Vagina (tissue), 2 donors: ENCODE measurements around the gene C2orf68.

Experiments
- CTCF ChIP-seq, 3 experiments: fragments of 450-650 bp in 2 of 3; fragments of 200-600 bp in 1 of 3; sonication (generic) in 1 of 3; IDR thresholded peaks; one replicate each; pipeline ENCODE4 v1.5.1; 2017 to 2019; ENCODE audit warnings: antibody characterized with exemption in 3 of 3, mild to moderate bottlenecking in 2 of 3, moderate library complexity in 2 of 3
- POLR2A ChIP-seq, 2 donors: fragments of 450-650 bp; IDR thresholded peaks; one replicate each; pipeline ENCODE4 v1.6.1; 2017; ENCODE audit warnings: antibody characterized with exemption in 2 of 2, mild to moderate bottlenecking in 2 of 2, moderate library complexity in 2 of 2
- POLR2AphosphoS5 ChIP-seq, 2 donors: sonication (generic); formaldehyde crosslinking; IDR thresholded peaks; one replicate each; pipeline ENCODE4 v1.9.0; 2017; ENCODE audit warnings: antibody characterized with exemption in 2 of 2, mild to moderate bottlenecking in 2 of 2, low read depth in 1 of 2; ENCODE audit not compliant: insufficient read depth in 1 of 2

DNA sequence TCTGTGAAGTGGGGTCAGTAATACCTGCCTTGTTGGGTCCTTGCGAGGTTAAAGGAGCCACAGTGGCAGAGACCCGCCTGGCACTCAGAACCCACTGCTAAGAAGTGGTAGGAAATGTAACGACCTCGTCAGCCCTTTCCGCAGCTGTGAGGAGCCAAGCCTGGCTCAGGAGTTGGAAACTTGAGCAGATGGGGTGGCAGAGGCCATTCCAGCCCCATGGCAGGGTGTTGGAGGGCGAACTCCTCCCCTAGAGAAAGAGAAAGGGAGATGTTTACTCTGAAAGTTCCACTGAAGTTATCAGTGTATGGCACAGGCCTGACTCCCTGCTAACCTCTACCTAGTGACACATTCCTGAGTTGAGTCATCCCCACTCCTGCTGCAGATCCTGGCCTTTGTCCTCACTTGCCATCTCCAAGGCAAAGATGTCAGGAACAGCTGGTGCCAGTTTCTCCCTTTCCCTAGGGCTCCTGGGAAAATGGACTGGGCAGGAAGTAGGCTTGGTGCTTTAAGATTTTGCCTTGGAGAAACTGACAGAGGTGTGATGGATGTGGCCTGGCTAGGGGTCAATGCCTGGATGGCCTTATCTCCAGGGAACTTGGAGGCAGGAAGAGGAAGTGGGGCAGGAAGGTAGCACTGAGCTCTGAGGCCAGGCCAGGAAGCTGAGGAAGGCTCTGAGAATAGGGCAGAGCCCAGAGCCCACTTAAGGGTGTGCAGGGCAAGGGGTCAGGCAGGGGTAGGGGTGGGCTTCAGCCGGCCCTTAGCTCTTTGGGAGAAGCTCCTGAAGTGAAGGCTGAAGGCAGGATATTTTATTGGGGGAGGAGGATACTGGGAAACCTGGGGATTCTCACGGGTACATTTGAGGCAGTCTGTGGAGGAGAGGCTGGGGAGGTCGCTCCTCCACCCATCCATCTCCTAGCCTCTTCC lies 26.7 kb downstream of the C2orf68 start:
- TF ChIP-seq POLR2AphosphoS5 (IDR thresholded peaks at IDR 0.05; ENCODE audit: insufficient read depth in 1 of 2, low read depth in 1 of 2): peak; percentile 54 to 81
- TF ChIP-seq CTCF (IDR thresholded peaks at IDR 0.05): no peak
- TF ChIP-seq POLR2A (IDR thresholded peaks at IDR 0.05): no peak
